GM18858 (cell line): ENCODE data around the gene CHIC1.

Experiments
- ATAC-seq: cut with Tn5 transposase; IDR thresholded peaks from one replicate; pipeline ENCODE4 v1.9.1; 2021; ENCODE audit not compliant: unreplicated experiment

CHIC1 gene

DNA sequence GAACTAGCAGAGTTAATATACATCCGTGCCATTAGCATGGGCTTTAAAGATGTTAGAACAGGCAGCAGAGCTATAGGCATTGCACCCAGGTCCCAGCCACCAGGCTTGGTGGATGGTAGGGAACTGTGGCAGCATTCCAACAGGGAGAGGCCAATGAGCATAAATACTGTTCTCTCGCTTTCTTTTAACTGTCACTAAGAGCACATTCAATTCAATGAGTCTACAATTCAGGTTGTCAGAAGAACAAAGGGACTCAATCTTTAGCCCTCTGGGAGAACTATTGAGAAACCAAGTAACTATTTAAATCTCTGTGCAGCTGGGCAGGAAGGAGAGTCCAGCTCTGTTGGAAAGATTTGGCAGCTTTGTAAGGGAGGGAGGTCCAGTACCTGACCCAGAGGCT, 165.6 kb downstream of the CHIC1 start:
- no peak for ATAC-seq
